ACHN (cell line): ENCODE measurements around the gene CTDP1.
A peak's percentile ranks its signal among the peaks of the same experiment; 100 is the strongest.

Source experiments
- DNase-seq: peaks from one replicate; pipeline ENCODE4 v3.0.0-alpha.2; 2015
- in situ Hi-C: cut with HindIII; loops from 2 replicates; pipeline ENCODE4 v1.10.0; 2017; ENCODE audit warnings: low sequenced_read_pairs, low pct_ligation_motif_present, low pct_unique_long_range_greater_than_20kb

Gene CTDP1, protein sequence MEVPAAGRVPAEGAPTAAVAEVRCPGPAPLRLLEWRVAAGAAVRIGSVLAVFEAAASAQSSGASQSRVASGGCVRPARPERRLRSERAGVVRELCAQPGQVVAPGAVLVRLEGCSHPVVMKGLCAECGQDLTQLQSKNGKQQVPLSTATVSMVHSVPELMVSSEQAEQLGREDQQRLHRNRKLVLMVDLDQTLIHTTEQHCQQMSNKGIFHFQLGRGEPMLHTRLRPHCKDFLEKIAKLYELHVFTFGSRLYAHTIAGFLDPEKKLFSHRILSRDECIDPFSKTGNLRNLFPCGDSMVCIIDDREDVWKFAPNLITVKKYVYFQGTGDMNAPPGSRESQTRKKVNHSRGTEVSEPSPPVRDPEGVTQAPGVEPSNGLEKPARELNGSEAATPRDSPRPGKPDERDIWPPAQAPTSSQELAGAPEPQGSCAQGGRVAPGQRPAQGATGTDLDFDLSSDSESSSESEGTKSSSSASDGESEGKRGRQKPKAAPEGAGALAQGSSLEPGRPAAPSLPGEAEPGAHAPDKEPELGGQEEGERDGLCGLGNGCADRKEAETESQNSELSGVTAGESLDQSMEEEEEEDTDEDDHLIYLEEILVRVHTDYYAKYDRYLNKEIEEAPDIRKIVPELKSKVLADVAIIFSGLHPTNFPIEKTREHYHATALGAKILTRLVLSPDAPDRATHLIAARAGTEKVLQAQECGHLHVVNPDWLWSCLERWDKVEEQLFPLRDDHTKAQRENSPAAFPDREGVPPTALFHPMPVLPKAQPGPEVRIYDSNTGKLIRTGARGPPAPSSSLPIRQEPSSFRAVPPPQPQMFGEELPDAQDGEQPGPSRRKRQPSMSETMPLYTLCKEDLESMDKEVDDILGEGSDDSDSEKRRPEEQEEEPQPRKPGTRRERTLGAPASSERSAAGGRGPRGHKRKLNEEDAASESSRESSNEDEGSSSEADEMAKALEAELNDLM

GRCh38 chr18:79679552-79680099 lies at the start of gene CTDP1:
TSS of gene CTDP1 (plus strand) at chr18:79679803. CDS start at chr18:79679948, 145 bp downstream.
- in situ Hi-C loops: no loop called here
- DNase-seq: peak; percentile 88

- in situ Hi-C loops: no loop called here
- no peak for DNase-seq
These were observed 49.1 kb upstream of the CTDP1 start for GRCh38 chr18:79630281-79631095.

GRCh38 chr18:79631096-79631507 lies 48.5 kb upstream of the CTDP1 start:
- DNase-seq: no peak
- in situ Hi-C loops: no loop called here

DNA sequence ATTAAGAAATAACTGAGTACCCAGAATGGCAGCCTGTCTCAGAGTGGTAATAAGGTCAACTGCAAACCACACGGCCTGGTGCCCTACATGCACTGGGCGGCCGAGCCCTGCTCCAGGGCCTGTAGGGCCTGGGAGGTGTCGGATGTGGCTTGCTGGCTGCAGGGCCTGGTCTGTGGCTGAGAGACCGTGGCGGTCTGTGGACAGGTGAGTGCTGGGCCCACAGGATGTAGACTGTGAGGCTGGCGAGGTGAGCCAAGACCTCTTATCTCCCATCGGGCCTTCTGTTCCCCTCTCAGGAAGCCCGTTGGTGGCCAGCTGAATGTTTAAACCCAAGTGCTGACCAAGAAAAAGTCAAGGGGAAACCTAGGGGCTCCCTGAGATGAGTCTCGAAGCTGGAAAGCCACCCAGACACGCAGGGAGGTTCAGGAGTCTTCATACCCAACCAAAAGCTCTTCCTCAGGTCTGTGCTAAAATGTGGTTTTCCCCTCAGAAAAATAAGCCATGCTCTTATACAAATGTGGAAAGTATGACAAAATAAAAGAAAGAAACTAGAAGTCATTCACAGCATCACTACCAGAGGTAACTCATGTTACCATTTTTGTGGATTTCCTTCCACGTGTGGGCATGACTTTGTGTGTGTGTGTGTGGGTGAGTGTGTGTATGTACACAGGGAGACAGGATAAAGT lies 47.7 kb upstream of the CTDP1 start:
- DNase-seq: no peak
- in situ Hi-C loops: no loop called here

DNA sequence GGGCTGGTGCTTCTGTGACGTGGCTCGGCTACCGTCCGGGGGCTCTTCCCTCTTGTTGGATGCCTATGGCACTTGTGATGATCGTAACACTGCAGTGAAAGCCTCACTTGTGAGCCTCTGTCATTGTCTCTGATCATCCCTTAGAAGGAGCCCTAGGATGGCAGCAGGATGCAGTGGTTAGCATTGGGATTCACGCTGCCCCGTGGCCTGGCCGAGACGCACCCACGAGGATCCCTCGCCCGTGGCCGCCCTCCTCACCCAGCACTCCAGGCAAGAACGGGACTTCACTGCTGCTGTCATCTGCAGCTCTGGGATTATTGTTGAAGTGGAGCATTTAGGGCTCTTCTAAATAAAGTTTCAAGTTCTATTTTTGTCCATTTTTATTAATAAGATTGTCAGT lies 46.8 kb upstream of the CTDP1 start:
- in situ Hi-C loops: no loop called here
- DNase-seq: no peak

DNA sequence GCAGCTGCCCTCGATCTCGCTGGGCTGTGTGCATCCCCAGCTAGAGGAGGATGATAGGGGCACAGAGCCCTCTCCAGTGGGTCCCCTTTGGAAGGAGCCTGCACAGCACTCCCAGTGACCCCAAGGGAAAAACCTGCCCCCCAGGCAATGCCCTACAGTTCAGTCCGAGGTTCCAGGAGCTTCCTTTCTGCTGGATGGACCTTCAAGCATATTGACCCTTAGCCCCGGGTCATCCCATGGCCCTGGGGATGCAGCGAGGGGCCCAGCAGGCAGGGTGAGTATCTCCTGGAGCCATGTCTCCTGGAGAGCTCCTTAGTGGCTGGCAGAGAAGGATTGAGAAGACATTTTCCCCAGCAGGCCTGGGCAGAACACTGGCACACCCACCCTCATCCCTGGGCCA lies 45.4 kb upstream of the CTDP1 start:
- DNase-seq: no peak
- in situ Hi-C loops: no loop called here

DNA sequence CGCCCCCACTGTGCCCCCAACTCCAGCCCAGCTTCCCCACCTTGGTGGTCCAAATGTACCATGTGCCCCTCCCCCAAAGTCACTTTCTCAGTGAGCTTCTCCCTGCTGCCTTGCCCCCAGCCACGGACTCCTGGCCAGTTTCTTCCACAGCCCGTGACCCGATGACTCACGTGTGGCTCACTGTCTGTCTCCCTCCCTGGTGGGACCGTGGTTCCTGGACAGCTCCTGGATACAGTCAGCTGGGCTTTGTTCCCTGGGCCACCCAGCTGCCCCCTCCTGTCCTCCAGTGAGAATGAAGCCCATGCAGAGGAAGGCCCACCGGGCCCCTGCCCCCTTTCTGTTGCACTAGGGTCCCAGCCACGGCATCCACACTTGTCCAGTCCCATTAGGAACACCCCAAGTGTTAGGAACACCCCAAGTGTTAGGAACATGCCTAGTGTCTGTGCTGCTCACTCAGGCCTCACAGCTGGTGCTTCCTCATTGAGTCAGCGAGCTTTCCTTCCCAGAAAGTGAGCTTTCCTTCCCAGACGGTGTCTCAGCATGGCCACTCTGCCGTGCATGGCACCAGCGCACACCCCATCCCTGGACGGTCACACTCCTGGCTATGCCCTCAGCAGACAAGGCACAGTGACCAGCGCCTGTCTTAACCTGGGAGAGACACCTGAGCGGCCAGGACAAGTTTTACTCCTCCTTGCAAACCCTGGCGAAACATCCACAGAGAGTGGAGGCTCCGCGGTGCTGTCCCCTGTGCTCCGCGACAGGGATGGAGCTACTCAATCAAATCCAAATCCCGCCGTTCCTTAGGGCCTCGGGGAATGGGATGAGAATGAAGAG lies 44.8 kb upstream of the CTDP1 start:
- no peak for DNase-seq
- in situ Hi-C loops: no loop called here

DNA sequence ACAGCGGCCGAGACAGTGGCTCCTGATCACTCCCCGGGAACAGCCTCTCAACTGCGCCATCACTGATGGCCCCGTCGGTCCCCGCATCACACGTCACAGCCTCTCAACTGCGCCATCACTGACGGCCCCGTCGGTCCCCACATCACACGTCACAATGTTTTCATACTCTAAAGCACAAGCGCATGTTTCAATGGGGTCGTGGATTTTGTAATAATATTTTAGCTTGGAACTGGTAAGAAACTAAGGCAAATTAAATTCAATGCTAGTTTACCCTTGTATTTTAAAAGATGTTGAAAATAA lies 44.2 kb upstream of the CTDP1 start:
- DNase-seq: no peak
- in situ Hi-C loops: no loop called here

DNA sequence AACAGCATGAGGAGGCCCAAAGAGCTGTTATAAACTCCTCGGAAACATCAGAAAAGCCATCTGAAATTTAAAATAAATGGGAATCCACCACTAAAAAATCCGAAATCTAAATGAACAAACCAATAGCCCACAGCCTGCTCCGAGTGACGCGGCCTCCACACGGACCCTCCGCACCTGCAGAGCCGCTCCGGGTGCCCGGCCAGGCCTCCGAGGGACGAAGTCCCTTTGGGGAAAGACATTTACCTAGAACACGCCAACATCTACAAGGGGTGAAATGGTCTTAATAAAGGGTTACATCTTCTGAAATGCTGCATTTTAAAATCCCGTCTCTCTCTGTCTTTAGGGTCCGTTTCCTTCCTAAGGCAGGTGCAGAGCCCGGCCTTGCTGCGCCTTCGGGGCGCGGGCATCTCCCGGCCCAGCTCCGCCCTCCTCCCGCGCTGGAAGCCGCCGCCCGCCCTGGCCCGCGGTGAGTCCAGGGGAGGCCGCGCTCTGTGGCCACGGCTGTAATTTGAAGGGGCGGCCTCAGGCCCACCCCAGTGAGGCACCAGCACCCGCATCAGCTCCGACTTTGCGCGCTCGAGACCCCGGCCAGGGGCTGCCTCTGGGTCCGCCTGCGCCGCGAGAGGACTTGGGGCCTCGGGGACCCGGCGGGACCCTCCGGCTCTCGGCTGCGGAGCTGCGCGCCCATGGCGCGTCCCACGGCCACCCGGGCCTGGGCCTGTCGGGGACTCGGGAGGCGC lies 42.3 kb upstream of the CTDP1 start:
- in situ Hi-C loops: no loop called here

DNA sequence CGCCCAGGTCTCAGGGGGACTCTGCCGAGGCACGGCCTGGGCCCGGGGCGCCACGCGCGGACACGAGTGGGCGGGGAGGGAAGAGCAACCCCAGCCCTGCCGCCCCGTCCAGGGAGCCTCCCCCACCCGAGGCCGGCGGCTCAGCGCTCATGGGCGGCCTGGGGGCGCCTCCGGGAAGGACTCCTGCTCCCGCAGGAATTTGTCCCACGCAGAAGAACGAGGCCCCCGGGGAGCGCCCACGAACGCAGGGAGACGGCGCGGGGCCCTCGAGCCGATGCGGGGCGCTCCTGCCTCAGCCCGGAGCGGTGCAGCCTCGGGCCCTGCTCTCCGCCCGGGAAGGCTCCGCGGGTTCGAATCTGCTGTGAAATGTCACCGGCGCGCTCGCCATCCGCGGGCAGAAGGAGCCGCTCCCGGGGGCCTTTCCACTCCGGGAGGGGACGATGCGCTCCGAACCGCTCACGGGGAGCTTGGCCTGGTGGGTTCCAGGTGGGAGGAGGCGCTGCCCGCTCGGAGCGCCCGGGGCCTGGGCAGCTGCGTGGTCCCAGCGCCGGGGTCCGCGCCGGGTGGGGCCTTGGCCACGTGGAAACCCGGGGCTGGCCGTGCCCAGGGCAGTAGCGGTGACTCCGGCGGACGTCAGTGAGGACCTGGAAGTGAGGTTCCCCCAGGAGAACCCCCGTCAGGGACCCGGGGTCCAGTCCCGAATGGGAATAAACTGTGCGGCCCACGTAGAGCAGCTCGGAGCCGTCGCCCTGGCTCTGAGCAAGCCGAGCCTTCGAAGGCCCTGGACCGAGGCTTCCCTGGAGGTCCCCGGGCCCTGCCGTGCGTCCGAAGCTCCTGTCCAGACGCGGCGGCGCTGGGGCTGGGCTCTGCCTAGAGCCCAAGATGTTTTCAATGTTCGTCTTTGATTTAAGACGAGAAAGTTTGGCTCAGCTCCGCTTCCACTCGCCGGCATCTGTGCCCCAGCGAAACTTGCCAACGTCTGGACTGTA lies 41.4 kb upstream of the CTDP1 start:
- no peak for DNase-seq
- in situ Hi-C loops: no loop called here

More for the DNA sequence above, 42.3 kb upstream of the CTDP1 start:
- DNase-seq: no peak

GRCh38 chr18:79639072-79639829 lies 40.4 kb upstream of the CTDP1 start:
- DNase-seq: no peak
- in situ Hi-C loops: no loop called here

DNA sequence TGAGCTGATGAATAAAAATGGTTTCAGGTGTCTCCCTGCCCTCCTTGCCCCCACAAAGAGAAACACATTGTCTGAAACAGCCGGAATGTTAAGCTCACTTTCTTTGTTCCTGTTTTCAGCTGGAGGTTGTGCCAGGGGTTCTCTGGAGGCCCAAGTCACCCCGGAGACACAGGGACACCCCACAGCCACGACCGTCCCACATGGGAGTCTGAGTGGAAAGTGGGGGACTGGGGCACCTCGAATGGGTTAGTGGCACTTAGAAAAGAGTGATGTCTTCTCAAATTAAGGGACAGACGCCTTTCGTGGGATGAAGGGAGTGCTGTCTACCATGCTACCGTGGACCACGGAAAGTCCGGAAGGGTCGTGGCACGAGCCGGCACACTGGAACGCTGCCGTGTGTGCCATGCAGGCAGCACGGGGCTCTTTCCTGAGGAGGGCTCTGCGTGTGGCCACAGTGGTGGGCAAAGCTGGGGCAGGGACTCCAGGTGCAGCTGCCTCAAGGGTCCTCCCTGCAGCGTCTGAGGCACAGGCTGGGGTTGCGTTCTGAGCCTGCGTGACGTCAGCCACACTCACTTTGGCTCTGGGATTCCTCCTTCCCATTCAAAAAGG lies 39.4 kb upstream of the CTDP1 start:
- in situ Hi-C loops: no loop called here
- no peak for DNase-seq

DNA sequence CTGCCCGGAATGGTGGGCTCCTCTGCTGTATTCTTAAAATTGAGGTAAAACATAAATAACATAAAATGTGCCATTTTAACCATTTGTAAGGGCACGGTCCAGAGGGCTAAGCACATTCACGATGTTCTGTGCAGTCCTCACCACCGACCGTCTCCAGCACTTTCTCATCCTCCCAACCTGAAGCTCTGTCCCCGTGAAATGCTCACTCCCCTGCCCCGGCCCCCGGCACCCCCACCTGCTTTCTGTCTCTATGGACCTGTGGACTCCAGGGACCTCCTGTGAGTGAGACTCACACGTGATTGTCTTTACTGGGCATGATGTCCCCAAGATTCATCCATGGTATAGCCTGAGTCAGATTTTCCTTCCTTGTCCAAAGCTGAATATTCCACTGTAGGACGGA lies 38.7 kb upstream of the CTDP1 start:
- no peak for DNase-seq
- in situ Hi-C loops: no loop called here

GRCh38 chr18:79641722-79642497 lies 37.7 kb upstream of the CTDP1 start:
- in situ Hi-C loops: no loop called here
- DNase-seq: no peak
